ENCODE data around the gene ATF5.

GRCh38 chr19:49972841-49973240, 43.8 kb downstream of the ATF5 start:
- no peak for TF ChIP-seq GABPA (IDR thresholded peaks at IDR 0.05; ENCODE audit: low read depth)
- no peak for TF ChIP-seq CTCF (IDR thresholded peaks at IDR 0.05; ENCODE audit: insufficient read depth, low read length)
- TF ChIP-seq SPI1 (IDR thresholded peaks at IDR 0.05; ENCODE audit: borderline replicate concordance, low read depth): no peak
- TF ChIP-seq POLR2AphosphoS5 (IDR thresholded peaks at IDR 0.05; ENCODE audit: low read depth): no peak
- no peak for TF ChIP-seq REST (IDR thresholded peaks at IDR 0.05; ENCODE audit: insufficient replicate concordance, low read depth)

Data from HL-60 (cell line).